ENCODE data around the gene XYLT1. TPM values are rescaled to one million over a fixed set of nuclear protein-coding genes. Genes with fewer than 3 reads are reported as not detected.
"Not testable (repeated sequence)": the region's sequence is repeated elsewhere in the genome, so short reads cannot be mapped to it uniquely, and the experiment has no call there.

XYLT1 gene
- total RNA-seq, 2 experiments from 2014 or later, result 59.4 to 60.4 TPM

GRCh38 chr16:17505828-17506227, 35.1 kb upstream of the XYLT1 start:
- CTCF ChIA-PET; H3K27me3 Mint-ChIP-seq (ENCODE audit: low read depth); H3K36me3 Mint-ChIP-seq (ENCODE audit: low read depth); H3K9me3 Mint-ChIP-seq (ENCODE audit: insufficient read depth); DNase-seq; H3K27ac Mint-ChIP-seq; POLR2A ChIA-PET; H3K4me1 Mint-ChIP-seq (ENCODE audit: low read depth); H3K4me3 Mint-ChIP-seq; ATAC-seq: not testable (repeated sequence)

GRCh38 chr16:17504050-17504449, 33.3 kb upstream of the XYLT1 start:
- no peaks in the 10 kb centered on the region for H3K36me3 Mint-ChIP-seq (ENCODE audit: low read depth)
- DNase-seq, result no peak
- no peaks in the 10 kb centered on the region for H3K9me3 Mint-ChIP-seq (ENCODE audit: insufficient read depth)
- H3K4me3 Mint-ChIP-seq, result no peak overlapping the region
- no peaks in the 10 kb centered on the region for H3K4me1 Mint-ChIP-seq (ENCODE audit: low read depth)
- CTCF ChIA-PET, result no interaction called here
- H3K27me3 Mint-ChIP-seq (ENCODE audit: low read depth), result peaks cover 2% of the 10 kb centered on the region
- no peak overlapping the region for H3K27ac Mint-ChIP-seq
- POLR2A ChIA-PET, result no interaction called here
- no peak for ATAC-seq

GRCh38 chr16:17503331-17503730, 32.6 kb upstream of the XYLT1 start:
- H3K27ac Mint-ChIP-seq, result no peak overlapping the region
- H3K36me3 Mint-ChIP-seq (ENCODE audit: low read depth), result no peaks in the 10 kb centered on the region
- no peak overlapping the region for H3K4me3 Mint-ChIP-seq
- CTCF ChIA-PET, result no interaction called here
- H3K4me1 Mint-ChIP-seq (ENCODE audit: low read depth), result no peaks in the 10 kb centered on the region
- DNase-seq (no peak), ATAC-seq (no peak)
- H3K27me3 Mint-ChIP-seq (ENCODE audit: low read depth), result peaks cover 2% of the 10 kb centered on the region
- POLR2A ChIA-PET, result no interaction called here
- no peaks in the 10 kb centered on the region for H3K9me3 Mint-ChIP-seq (ENCODE audit: insufficient read depth)

GRCh38 chr16:17501321-17501720, 30.6 kb upstream of the XYLT1 start:
- H3K27ac Mint-ChIP-seq, result no peak overlapping the region
- ATAC-seq (no peak), DNase-seq (no peak)
- peaks cover 10% of the 10 kb centered on the region for H3K27me3 Mint-ChIP-seq (ENCODE audit: low read depth)
- H3K4me3 Mint-ChIP-seq, result no peak overlapping the region
- no peaks in the 10 kb centered on the region for H3K9me3 Mint-ChIP-seq (ENCODE audit: insufficient read depth)
- no peaks in the 10 kb centered on the region for H3K36me3 Mint-ChIP-seq (ENCODE audit: low read depth)
- ChIA-PET POLR2A (no interaction called here), CTCF (no interaction called here)
- no peaks in the 10 kb centered on the region for H3K4me1 Mint-ChIP-seq (ENCODE audit: low read depth)

GRCh38 chr16:17499223-17499902, 28.6 kb upstream of the XYLT1 start:
- DNase-seq, result no peak
- no peak overlapping the region for H3K27ac Mint-ChIP-seq
- no peak overlapping the region for H3K4me3 Mint-ChIP-seq
- no peaks in the 10 kb centered on the region for H3K36me3 Mint-ChIP-seq (ENCODE audit: low read depth)
- ChIA-PET POLR2A (no interaction called here), CTCF (interaction anchor here (0.9 kb wide), 1 partner anchor 80 kb away, joined by 3 read pairs; no protein-coding TSS in a partner anchor)
- no peaks in the 10 kb centered on the region for H3K4me1 Mint-ChIP-seq (ENCODE audit: low read depth)
- ATAC-seq, result no peak
- H3K27me3 Mint-ChIP-seq (ENCODE audit: low read depth), result peaks cover 14% of the 10 kb centered on the region
- H3K9me3 Mint-ChIP-seq (ENCODE audit: insufficient read depth), result no peaks in the 10 kb centered on the region

GRCh38 chr16:17497648-17498047, 26.9 kb upstream of the XYLT1 start:
- CTCF ChIA-PET, result no interaction called here
- POLR2A ChIA-PET, result interaction anchor here (0.6 kb wide), 1 partner anchor 15 kb away, joined by 3 read pairs; no protein-coding TSS in a partner anchor
- H3K9me3 Mint-ChIP-seq (ENCODE audit: insufficient read depth), result no peaks in the 10 kb centered on the region

GRCh38 chr16:17496891-17497290, 26.1 kb upstream of the XYLT1 start:
- Mint-ChIP-seq H3K36me3 (ENCODE audit: low read depth) (no peaks in the 10 kb centered on the region), H3K27ac (no peak overlapping the region), H3K27me3 (ENCODE audit: low read depth) (peaks cover 17% of the 10 kb centered on the region), H3K4me3 (no peak overlapping the region), H3K4me1 (ENCODE audit: low read depth) (no peaks in the 10 kb centered on the region), H3K9me3 (ENCODE audit: insufficient read depth) (no peaks in the 10 kb centered on the region)
- POLR2A ChIA-PET, result interaction anchor here (0.6 kb wide), 1 partner anchor 16 kb away, joined by 3 read pairs; no protein-coding TSS in a partner anchor
- CTCF ChIA-PET, result no interaction called here
- no peak for DNase-seq
- ATAC-seq, result no peak

More at GRCh38 chr16:17497648-17498047, 26.9 kb upstream of the XYLT1 start:
- DNase-seq (no peak), ATAC-seq (no peak)
- no peaks in the 10 kb centered on the region for H3K4me1 Mint-ChIP-seq (ENCODE audit: low read depth)
- no peaks in the 10 kb centered on the region for H3K36me3 Mint-ChIP-seq (ENCODE audit: low read depth)
- no peak overlapping the region for H3K27ac Mint-ChIP-seq
- H3K27me3 Mint-ChIP-seq (ENCODE audit: low read depth), result peaks cover 17% of the 10 kb centered on the region
- no peak overlapping the region for H3K4me3 Mint-ChIP-seq

GRCh38 chr16:17493012-17493411, 22.3 kb upstream of the XYLT1 start:
- Mint-ChIP-seq H3K4me3 (no peak overlapping the region), H3K4me1 (ENCODE audit: low read depth) (no peaks in the 10 kb centered on the region), H3K27me3 (ENCODE audit: low read depth) (peaks cover 22% of the 10 kb centered on the region), H3K9me3 (ENCODE audit: insufficient read depth) (no peaks in the 10 kb centered on the region), H3K27ac (no peak overlapping the region), H3K36me3 (ENCODE audit: low read depth) (no peaks in the 10 kb centered on the region)
- ATAC-seq, result no peak
- ChIA-PET CTCF (no interaction called here), POLR2A (no interaction called here)
- DNase-seq, result no peak

GRCh38 chr16:17491140-17491662, 20.4 kb upstream of the XYLT1 start:
- CTCF ChIA-PET, result no interaction called here
- H3K27me3 Mint-ChIP-seq (ENCODE audit: low read depth), result peaks cover 14% of the 10 kb centered on the region
- no peaks in the 10 kb centered on the region for H3K4me1 Mint-ChIP-seq (ENCODE audit: low read depth)
- POLR2A ChIA-PET, result no interaction called here
- no peaks in the 10 kb centered on the region for H3K36me3 Mint-ChIP-seq (ENCODE audit: low read depth)
- ATAC-seq, result no peak
- no peak overlapping the region for H3K4me3 Mint-ChIP-seq
- H3K9me3 Mint-ChIP-seq (ENCODE audit: insufficient read depth), result no peaks in the 10 kb centered on the region
- no peak for DNase-seq
- H3K27ac Mint-ChIP-seq, result no peak overlapping the region

- DNase-seq (no peak), ATAC-seq (no peak)
- no peak overlapping the region for H3K4me3 Mint-ChIP-seq
- H3K9me3 Mint-ChIP-seq (ENCODE audit: insufficient read depth), result no peaks in the 10 kb centered on the region
- no peaks in the 10 kb centered on the region for H3K4me1 Mint-ChIP-seq (ENCODE audit: low read depth)
- peaks cover 15% of the 10 kb centered on the region for H3K27me3 Mint-ChIP-seq (ENCODE audit: low read depth)
- CTCF ChIA-PET, result no interaction called here
- H3K36me3 Mint-ChIP-seq (ENCODE audit: low read depth), result no peaks in the 10 kb centered on the region
- no peak overlapping the region for H3K27ac Mint-ChIP-seq
- POLR2A ChIA-PET, result no interaction called here
Measured at GRCh38 chr16:17488506-17488905, 17.7 kb upstream of the XYLT1 start.

GRCh38 chr16:17483351-17483750, 12.6 kb upstream of the XYLT1 start:
- Mint-ChIP-seq H3K36me3 (ENCODE audit: low read depth) (no peaks in the 10 kb centered on the region), H3K27me3 (ENCODE audit: low read depth) (peaks cover 32% of the 10 kb centered on the region), H3K4me1 (ENCODE audit: low read depth) (no peaks in the 10 kb centered on the region), H3K9me3 (ENCODE audit: insufficient read depth) (no peaks in the 10 kb centered on the region), H3K27ac (no peak overlapping the region), H3K4me3 (no peak overlapping the region)
- CTCF ChIA-PET, result no interaction called here
- ATAC-seq (no peak), DNase-seq (no peak)
- POLR2A ChIA-PET, result no interaction called here

GRCh38 chr16:17482341-17482740, 11.6 kb upstream of the XYLT1 start:
- H3K9me3 Mint-ChIP-seq (ENCODE audit: insufficient read depth); H3K4me1 Mint-ChIP-seq (ENCODE audit: low read depth); H3K36me3 Mint-ChIP-seq (ENCODE audit: low read depth); DNase-seq; H3K4me3 Mint-ChIP-seq; H3K27ac Mint-ChIP-seq; POLR2A ChIA-PET; ATAC-seq: not testable (repeated sequence)
- CTCF ChIA-PET, result interaction anchor here (0.8 kb wide), 1 partner anchor 106 kb away, joined by 3 read pairs; no protein-coding TSS in a partner anchor
- peaks cover 32% of the 10 kb centered on the region for H3K27me3 Mint-ChIP-seq (ENCODE audit: low read depth)

GRCh38 chr16:17481736-17482135, 11.0 kb upstream of the XYLT1 start:
- no peak overlapping the region for H3K27ac Mint-ChIP-seq
- POLR2A ChIA-PET, result no interaction called here
- CTCF ChIA-PET, result interaction anchor here (1.3 kb wide), 1 partner anchor 97 kb away, joined by 5 read pairs; no protein-coding TSS in a partner anchor
- H3K9me3 Mint-ChIP-seq (ENCODE audit: insufficient read depth), result no peaks in the 10 kb centered on the region
- ATAC-seq, result no peak
- DNase-seq, result no peak
- peaks cover 3% of the 10 kb centered on the region for H3K4me1 Mint-ChIP-seq (ENCODE audit: low read depth)
- H3K27me3 Mint-ChIP-seq (ENCODE audit: low read depth), result peaks cover 32% of the 10 kb centered on the region
- no peaks in the 10 kb centered on the region for H3K36me3 Mint-ChIP-seq (ENCODE audit: low read depth)
- H3K4me3 Mint-ChIP-seq, result no peak overlapping the region

Data from activated CD8-positive, alpha-beta T cell treated with anti-CD3 and anti-CD28 coated beads, Interleukin-2, amount 10 ng/mL, durations not matched to agents 7 days and 5 days (primary cell).